GM21515 (cell line): Measurements from ENCODE around the gene RPGRIP1L.
"Not testable (repeated sequence)": the region's sequence is repeated elsewhere in the genome, so short reads cannot be mapped to it uniquely, and the experiment has no call there.

Experiments
- ATAC-seq: cut with Tn5 transposase; IDR thresholded peaks from one replicate; pipeline ENCODE4 v1.9.1; 2021; ENCODE audit not compliant: unreplicated experiment

RPGRIP1L gene

DNA sequence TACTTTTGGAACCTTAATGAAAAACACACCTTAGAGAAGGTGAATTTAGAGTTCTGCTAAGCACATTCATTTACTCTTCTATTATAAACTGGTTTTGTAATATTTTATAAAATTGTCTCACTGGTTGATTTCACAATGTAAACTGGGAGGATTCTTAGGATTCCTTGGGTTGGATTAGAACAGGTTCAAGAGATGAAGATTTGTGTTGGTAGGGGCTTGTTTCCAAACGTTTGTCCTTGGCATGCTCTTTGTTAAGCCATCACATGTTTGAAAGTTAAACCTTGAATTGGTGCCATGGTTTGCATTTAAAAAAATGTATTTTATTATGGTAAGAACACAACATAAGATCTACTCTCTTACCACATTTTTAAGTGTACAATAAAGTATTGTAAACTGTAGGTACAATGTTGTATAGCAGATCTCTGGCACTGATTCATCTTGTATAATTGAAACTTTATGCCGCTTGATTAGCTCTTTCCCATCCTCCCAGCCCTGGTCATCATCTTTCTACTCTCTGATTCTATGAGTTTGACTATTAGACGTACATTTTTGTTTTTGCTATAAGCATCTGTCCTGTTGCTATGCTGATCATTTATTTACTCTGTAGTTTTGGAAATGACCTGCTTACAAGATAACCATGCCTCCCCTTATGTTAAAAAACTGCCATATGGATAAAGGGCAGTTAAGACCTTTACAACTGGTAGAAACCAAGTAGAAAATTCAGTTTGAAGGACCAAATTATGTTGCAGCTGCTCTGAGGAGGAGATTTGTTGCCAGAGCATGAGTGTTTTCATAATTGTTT, 9.9 kb upstream of the RPGRIP1L start:
- ATAC-seq: no peak

DNA sequence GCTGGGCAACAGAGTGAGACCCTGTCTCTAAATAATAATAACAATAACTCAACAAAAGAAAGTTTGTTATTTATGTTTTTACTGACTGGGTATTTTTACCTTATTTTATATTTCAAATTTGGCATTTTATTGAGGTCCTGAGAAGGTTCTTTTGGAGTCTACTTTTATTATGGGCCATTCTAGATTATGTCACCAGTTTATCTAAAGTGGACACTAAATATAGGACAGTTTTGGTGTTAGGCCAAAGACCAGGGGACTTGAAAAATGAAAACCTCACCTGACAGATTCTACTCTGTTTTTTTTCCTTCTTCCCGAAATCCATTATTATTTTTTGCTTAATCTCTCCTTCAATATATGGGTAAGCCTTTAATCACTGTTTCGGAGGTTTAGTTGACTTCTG, 8.4 kb upstream of the RPGRIP1L start:
- ATAC-seq: no peak

DNA sequence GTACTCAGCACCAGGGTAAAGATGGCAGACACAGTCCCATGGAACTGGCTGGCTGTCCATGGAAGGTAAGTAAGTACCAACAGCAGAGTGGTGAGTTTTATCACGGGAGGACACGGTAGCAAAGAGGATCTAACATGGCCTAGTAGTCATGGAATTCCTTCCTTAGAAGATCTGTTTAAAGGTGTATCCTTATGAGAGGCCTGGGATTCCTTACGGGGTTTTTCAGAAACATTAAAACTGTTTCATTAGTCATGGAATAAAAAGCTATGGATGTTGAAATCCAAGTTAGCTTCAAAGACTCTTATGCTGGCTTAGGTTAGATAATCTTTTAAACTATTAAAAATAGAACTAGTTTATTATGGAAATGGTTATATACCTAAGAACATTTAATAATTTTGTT, 7.7 kb upstream of the RPGRIP1L start:
- ATAC-seq: no peak

DNA sequence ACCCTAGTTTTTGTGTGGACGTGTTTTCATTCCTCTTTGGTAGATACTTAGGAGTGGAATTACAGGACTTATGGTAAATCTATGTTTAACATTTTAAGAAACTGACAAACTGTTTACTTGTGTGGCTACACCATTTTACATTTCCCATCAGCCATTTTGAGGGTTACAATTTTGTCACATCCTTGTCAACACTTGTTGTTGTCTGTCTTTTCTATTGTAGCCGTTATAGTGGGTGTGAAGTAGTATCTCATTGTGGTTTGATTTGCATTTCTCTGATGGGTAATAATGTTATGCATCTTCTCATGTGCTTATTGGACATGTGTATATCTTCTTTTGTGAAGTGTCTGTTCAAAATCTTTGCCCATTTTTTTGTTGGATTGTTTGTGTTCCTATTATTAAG, 4.8 kb upstream of the RPGRIP1L start:
- ATAC-seq: no peak

DNA sequence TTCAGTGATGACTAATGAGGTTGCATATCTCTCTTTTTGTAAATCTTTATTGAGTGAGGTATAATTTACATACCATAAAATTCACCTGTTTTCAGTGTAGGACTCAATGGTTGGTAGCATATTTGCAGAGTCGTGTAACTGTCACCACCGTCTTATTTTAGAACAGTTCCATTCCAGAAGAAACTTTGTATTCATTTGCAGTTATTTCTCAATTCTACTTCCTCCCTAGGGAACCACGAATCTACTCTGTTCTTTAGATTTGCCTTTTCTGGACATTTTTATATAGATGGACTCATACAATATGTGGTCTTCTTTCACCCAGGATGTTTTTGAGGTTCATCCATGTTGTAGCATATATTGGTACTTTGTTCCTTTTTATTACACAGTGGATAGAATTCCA, 4.0 kb upstream of the RPGRIP1L start:
- ATAC-seq: no peak

DNA sequence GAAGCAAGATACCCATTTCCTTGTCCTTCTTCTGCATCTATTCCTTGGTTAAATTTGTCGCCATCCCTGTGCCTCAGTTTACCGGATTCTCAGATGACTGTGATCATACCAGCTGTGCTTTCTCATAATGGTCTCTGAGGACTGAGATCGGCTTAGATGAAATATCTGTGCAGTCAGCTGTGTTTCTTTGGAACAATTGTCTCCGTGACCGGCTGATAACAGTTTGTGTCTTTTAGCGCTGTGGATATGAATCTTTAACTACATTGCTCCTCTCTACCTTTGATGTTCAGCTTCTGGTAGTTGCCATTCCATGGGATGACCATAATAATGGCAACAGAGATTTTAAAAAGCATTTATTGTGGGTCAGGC, 770 bp upstream of the RPGRIP1L start:
- ATAC-seq: no peak

DNA sequence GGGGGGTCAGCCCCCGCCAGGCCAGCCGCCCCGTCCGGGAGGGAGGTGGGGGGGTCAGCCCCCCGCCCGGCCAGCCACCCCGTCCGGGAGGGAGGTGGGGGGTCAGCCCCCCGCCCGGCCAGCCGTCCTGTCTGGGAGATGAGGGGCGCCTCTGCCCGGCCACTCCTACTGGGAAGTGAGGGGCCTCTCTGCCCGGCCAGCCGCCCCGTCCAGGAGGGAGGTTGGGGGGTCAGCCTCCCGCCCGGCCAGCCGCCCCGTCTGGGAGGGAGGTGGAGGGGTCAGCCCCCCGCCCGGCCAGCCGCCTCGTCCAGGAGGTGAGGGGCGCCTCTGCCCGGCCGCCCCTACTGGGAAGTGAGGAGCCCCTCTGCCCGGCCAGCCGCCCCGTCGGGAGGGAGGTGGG, 5.4 kb downstream of the RPGRIP1L start:
- not testable (repeated sequence) for ATAC-seq

DNA sequence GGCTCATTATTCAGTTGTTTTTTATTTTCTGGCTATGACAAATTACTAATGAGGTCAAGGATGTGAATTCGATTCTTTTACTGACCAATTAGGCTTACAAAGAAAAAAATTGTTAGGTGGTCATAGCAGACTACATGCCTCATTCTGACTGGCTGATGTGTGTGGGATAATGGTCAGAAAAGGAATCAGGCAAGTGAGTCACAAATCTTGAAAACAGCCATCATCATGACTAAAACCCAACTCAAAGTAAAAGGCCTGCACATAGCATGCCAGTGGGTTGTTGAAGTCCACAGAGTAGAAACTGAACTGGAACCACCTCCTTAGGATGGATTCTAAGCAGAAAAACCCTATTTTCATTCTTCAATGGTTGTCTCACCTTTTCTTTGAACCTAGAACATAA, 8.6 kb downstream of the RPGRIP1L start:
- ATAC-seq: no peak

DNA sequence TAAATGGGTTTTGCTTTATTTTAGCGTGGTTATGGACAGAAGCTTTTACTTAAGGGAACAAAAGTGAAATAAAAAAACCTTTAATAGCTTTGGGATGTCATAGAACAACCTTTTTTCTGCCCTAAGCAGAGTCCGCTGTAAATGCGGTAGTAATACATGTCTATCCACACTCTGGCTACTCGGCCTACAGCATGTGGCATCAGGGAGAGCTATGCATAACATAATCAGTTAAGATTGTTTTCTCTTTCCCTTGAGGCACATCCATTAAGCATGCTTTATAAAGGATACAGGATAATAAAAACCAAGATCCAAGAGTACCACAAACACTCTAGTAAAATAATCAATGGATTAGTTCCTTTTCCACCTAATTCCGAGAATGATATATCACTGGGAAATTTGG, 10.3 kb downstream of the RPGRIP1L start:
- no peak for ATAC-seq

DNA sequence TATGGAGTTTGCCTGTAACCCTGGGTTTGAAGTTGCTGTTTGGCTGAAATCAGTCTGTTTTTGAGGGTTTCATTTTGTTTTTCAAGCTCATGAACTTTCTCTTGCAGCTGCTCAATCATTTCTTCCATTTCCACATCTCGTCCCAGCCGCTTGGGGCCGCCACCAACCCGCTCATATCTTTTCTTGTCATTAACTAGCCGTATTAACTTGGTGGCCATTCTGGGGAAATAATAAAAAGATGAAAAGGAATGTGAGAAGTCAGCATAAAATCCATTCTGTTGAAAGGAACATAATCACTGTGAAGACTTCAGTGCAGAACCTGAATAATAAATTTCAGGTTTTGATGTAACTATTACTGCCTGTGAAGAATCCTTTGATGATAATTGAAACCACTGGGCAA, 11.5 kb downstream of the RPGRIP1L start:
- ATAC-seq: no peak

DNA sequence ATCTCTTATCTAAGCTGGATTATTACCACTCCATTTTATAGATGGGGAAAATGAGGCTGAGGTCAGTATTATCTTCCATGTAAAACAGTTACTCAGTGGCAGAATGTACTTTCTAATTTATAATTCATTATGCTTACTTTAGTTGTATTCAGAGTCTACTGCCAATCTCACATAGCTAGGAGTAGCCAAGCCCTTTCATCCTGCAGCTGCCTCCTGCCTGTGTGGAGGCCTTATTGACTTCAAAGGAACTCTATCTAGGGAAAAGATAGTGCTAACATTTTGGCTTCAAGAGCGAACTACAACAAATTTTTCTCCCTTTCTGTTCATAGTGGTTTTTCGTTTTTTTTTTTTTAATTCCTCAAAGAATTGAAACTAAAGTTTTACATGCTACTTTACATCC, 12.9 kb downstream of the RPGRIP1L start:
- no peak for ATAC-seq

DNA sequence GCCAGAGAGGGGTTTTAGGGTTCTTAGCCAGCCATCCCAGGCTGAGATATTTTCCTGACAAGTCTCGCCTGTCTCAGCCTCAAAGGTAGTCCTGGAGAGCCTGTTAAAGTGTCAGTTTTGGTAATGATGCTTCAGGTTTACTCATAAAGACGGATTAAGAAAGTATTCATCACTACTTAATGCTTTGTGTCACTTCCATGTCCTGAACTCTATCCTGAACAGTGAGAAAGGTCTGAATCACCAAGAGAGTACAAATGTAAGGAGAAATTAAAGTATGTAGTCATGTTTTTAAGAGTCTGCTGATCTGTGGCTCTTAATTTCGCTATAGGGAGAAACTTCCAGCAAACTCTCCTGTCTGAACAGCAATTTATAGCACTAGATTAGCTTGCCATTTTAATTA, 14.0 kb downstream of the RPGRIP1L start:
- ATAC-seq: no peak

DNA sequence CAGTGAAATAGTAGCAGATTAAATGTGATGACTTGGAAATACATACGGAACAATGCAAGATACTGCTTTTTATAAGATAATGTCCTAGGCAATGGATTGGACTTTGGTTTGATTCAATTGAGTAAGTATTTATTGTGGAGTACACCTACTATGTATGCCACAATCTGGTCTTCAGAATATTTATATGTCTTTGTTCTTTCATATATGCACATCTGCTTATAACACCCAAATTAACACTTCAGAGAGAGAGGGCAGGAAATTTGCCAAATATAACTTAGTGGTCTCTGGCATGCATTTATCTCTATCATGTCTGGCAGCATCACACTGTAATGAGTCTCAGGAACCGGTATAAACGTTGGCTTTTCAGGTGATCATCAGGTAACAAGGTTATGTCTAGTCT, 16.9 kb downstream of the RPGRIP1L start:
- ATAC-seq: no peak

DNA sequence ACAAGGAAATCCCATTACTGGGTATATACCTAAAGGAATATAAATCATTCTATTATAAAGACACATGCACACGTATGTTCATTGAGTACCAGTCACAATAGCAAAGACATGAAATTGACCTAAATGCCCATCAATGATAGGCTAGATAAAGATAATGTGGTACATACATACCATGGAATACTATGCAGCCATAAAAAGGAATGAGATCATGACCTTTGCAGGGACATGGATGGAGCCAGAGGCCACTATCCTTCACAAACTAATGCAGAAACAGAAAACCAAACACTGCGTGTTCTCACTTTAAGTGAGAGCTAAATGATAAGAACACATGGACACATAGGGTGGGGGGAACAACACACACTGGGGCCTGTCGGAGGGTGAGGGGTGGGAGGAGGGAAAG, 18.3 kb downstream of the RPGRIP1L start:
- not testable (repeated sequence) for ATAC-seq

DNA sequence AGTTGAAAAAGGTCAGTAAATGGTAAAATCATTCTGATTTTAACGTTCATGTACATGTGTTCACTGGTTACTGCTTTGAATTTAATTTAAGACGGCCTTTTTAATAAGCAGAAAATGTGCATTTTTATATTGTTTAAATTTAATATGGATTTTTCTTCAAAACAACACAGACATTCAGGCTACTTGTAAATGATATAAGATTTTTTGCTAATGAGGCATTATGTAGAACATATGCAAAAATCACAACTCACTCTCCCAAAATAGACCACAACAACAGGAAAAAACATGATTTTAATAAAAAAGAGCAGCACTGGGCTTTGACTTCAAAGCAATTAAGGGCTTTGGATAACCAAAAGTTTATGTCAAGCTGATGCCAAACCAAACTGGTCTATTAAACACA, 22.3 kb downstream of the RPGRIP1L start:
- no peak for ATAC-seq

DNA sequence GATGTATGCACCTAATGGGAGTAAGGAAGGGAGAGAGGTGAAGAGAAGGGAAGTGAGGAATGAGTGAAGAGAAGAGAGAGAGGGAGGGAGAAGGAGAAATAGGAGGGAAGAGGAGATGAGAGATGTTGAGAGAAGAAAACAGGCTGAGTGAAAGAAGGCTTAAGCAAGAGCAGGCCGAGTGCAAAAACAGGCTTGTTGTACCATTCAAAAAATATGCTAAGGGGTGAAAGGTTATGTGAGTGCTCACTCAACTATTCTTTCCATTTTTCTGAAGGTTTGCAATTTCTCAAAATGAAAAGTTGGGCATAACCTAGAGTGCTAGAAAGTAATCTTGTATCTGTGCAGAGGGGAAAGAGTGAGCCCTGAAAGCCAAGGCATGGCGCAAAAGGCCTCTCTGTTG, 22.9 kb downstream of the RPGRIP1L start:
- no peak for ATAC-seq

DNA sequence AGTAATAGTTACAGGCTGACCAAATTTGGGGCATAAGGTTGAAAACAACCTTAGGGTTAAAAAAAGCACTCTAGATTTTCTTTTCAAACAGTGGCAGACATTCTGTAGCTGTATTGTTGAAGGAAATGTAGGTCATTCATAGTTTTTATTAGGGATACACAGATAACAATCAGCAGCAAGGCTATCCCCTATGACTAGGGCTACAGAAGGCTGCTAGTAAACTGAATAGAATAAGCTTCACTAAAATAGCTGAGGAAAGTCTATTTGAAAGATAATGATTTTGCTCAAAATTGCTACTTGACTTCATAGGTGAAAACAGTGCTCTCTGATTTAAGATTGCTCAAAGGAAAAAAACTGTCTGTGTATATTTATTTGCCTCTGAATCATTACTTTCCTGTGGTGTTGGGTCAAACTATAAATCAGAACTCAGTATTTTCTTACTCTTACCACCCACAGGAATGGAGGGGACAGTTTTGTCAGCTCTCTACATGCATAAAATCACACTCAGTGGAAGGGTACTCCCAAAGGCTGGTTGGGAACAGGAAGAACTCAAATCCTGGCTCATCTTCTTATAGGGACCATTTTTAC, 24.8 kb downstream of the RPGRIP1L start:
- ATAC-seq: no peak

DNA sequence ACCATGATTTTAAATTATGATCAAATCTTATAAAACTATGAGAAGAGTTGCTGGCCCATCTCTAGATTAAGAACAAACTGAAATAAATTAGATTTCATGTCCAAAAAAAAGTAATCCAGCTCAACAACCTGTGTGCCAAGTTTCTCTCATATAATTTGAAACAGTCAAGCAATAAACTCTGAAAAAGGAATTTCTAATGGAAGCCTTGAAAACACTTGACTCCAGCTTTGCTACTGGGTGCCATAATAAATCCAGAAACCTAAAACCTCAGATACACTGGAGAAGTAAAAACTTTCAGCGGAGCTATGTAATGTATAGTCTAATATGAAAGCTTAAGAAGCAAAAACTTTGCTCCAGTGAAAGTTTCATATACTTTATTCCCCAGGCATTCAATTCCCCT, 25.5 kb downstream of the RPGRIP1L start:
- no peak for ATAC-seq

DNA sequence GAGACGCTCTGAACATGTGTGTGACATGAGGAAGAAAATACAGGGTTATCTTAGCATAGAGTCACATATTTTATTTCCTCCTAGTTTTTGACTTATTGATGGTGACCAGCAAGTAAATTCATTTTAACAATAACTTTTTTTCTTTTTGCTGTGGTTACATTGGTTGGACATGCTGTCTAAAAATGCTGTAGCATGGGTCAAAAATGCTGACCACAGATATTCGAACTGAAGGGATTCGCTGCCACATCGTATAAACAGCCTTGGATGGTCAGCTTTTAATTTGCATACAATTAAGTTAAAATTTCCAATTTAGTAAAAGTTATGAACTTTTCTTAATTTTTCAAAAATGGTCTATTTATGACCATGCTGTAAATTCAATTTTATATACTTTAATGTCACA, 30.5 kb downstream of the RPGRIP1L start:
- no peak for ATAC-seq

DNA sequence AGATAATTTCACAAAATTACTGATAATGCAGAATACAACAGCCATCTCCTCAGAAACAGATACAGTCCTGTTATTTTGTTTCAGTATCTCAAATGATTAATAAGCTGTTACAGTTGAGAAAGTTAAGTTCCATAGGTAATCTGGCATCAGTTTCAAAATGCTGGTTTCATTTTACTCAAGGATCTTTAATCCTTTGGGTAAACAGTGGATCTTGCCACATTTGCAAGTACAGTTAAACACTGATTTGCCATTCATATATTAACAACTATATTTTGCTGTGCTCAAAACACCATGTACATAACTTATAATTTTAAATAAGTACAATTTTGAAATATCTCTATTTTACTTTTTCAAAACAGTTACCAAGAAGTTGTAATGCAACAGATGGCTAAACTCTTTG, 31.2 kb downstream of the RPGRIP1L start:
- no peak for ATAC-seq

DNA sequence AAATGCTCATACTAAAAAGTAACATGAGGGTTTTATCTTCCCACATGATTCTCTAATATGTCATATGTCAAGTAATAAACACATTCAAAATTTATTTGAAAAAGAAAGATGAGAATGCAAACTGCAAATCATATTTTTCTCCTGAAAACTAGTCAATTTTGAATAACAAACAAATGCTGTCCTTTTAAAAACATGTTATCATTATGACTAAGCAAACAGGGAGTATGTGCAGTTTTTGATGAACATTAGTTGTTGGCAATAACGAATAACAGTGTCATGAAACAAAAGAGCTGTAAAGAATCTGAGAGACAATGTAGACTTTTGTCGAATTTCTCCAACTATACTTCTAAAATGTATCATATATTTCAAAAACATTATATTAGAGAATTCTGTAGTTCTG, 34.8 kb downstream of the RPGRIP1L start:
- ATAC-seq: no peak

DNA sequence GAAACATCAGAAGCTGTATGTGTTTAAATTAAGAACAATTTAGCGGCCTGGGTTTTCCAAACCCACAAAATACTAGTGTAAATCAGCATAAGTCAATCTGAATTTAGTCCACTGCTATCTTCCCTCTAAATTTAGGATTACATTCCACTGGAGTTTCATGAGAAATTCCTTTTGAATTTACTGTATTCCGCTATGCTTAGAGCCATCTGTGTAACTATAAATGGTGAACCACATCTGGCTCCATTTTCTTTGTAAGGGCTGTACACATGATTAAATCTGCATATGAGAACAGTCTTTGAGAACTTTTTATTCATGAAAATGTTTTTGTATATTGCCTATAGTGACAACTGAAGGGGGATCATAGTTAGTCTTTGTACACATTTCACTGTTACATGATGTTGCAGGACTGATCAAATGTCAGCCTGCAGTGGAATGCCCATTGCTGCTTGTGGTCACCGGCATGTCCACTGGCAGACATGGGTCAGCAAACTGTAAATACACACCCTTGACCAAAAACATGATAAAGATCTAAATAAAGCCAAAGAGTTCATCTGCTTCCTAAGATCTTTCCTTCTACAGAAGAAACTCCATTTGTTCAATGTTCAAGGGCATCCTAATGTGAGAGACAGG, 36.8 kb downstream of the RPGRIP1L start:
- no peak for ATAC-seq
